NCI-H2196 (cell line): Measurements from ENCODE around the gene SMC1A.
"Not testable (repeated sequence)": the region's sequence is repeated elsewhere in the genome, so short reads cannot be mapped to it uniquely, and the experiment has no call there.

Source experiments
- DNase-seq: peaks from one replicate; lab custom pipeline; 2025; ENCODE audit not compliant: unreplicated experiment; lab: John Stamatoyannopoulos, UW

The SMC1A gene

GRCh38 chrX:53422086-53422860 is at the start of gene SMC1A:
Gene SMC1A, minus strand, starts transcription at chrX:53422654. Its CDS starts 54 bp downstream, at chrX:53422600.
- DNase-seq = peak; percentile 91

- DNase-seq = no peak
Measured at GRCh38 chrX:53471346-53471745, 48.9 kb upstream of the SMC1A start.

- not testable (repeated sequence) for DNase-seq
Measured at GRCh38 chrX:53468659-53469058, 46.2 kb upstream of the SMC1A start.

GRCh38 chrX:53458082-53458481 is 35.6 kb upstream of the SMC1A start:
- no peak for DNase-seq

- DNase-seq = no peak
Measured at GRCh38 chrX:53456254-53456653, 33.8 kb upstream of the SMC1A start.

GRCh38 chrX:53452812-53453211 is 30.4 kb upstream of the SMC1A start:
- DNase-seq = no peak

- DNase-seq = no peak
Measured at GRCh38 chrX:53449632-53450031, 27.2 kb upstream of the SMC1A start.

- DNase-seq = no peak
Measured at GRCh38 chrX:53447441-53447840, 25.0 kb upstream of the SMC1A start.

- peak; percentile 34 for DNase-seq
Measured at GRCh38 chrX:53445977-53446376, 23.5 kb upstream of the SMC1A start.

GRCh38 chrX:53442322-53442631 is 19.8 kb upstream of the SMC1A start:
- no peak for DNase-seq

GRCh38 chrX:53441531-53442321 is 19.3 kb upstream of the SMC1A start:
- peak; percentile 86 for DNase-seq

GRCh38 chrX:53440621-53441517 is 18.4 kb upstream of the SMC1A start:
- DNase-seq = no peak

- DNase-seq = no peak
Measured at GRCh38 chrX:53440101-53440500, 17.6 kb upstream of the SMC1A start.

GRCh38 chrX:53438832-53439230 is 16.4 kb upstream of the SMC1A start:
- no peak for DNase-seq

- DNase-seq = no peak
Measured at GRCh38 chrX:53438174-53438831, 15.8 kb upstream of the SMC1A start.

- DNase-seq = no peak
Measured at GRCh38 chrX:53437206-53437605, 14.8 kb upstream of the SMC1A start.

- DNase-seq = peak; percentile 51
Measured at GRCh38 chrX:53435997-53436396, 13.5 kb upstream of the SMC1A start.

GRCh38 chrX:53433651-53434639 is 11.5 kb upstream of the SMC1A start, which contains the start of gene HSD17B10:
Gene HSD17B10, minus strand, starts transcription at chrX:53434370. Its CDS starts 25 bp downstream, at chrX:53434345.
- DNase-seq = peak; percentile 80

GRCh38 chrX:53430231-53430630 is 7.8 kb upstream of the SMC1A start:
- no peak for DNase-seq

GRCh38 chrX:53429755-53430154 is 7.3 kb upstream of the SMC1A start:
- no peak for DNase-seq
